Brain microvascular endothelial cell (primary cell): Measurements from ENCODE around the gene OR2V2.

ENCODE experiments used
- DNase-seq: peaks from one replicate; pipeline ENCODE4 v3.0.0-alpha.2; 2020
- H3K27ac ChIP-seq: fragments of 250-450 bp; sonication (Bioruptor Pico); 2 replicates; pipeline ENCODE4 v1.5.1; 2020; ENCODE audit warnings: mild to moderate bottlenecking, moderate library complexity
- H3K27me3 ChIP-seq: fragments of 250-450 bp; sonication (Bioruptor Pico); replicated peaks from 2 replicates; pipeline ENCODE4 v1.5.1; 2020; ENCODE audit warnings: mild to moderate bottlenecking
- H3K36me3 ChIP-seq: fragments of 250-450 bp; sonication (Bioruptor Pico); replicated peaks from 2 replicates; pipeline ENCODE4 v1.5.1; 2020; ENCODE audit warnings: mild to moderate bottlenecking
- H3K4me3 ChIP-seq: 2 replicates; pipeline ENCODE4 v1.5.1; 2011; ENCODE audit warnings: low read depth, mild to moderate bottlenecking, control low read depth, low read length, moderate library complexity
- CTCF ChIP-seq: IDR thresholded peaks from 2 replicates; pipeline ENCODE4 v1.5.1; 2011; ENCODE audit warnings: low read depth, mild to moderate bottlenecking, moderate library complexity, low read length, control low read depth, inconsistent platforms; ENCODE audit errors: missing control alignments
- in situ Hi-C: cut with HindIII; loops from 2 replicates; pipeline ENCODE4 v1.10.0; 2017; ENCODE audit warnings: low sequenced_read_pairs, low pct_ligation_motif_present

Gene OR2V2

GRCh38 chr5:181120306-181120705 lies 27.1 kb upstream of the OR2V2 start:
- Histone ChIP-seq H3K36me3 (no peaks in the 10 kb centered on the region), H3K27ac (no peak overlapping the region), H3K27me3 (peaks cover 4% of the 10 kb centered on the region), H3K4me3 (no peak overlapping the region)
- in situ Hi-C loops = no loop called here
- no peak for TF ChIP-seq CTCF
- peak; percentile 40 for DNase-seq

- TF ChIP-seq CTCF = no peak
- Histone ChIP-seq H3K4me3 (no peak overlapping the region), H3K36me3 (no peaks in the 10 kb centered on the region), H3K27ac (no peak overlapping the region), H3K27me3 (peaks cover 3% of the 10 kb centered on the region)
- no peak for DNase-seq
- in situ Hi-C loops = no loop called here
These were observed 26.6 kb upstream of the OR2V2 start for GRCh38 chr5:181120761-181121160.

GRCh38 chr5:181121675-181122561 lies 25.5 kb upstream of the OR2V2 start:
- no peak for DNase-seq
- H3K36me3 ChIP-seq = no peaks in the 10 kb centered on the region
- in situ Hi-C loops = no loop called here
- H3K27me3 ChIP-seq = no peaks in the 10 kb centered on the region
- TF ChIP-seq CTCF = peak; percentile 8
- no peak overlapping the region for H3K27ac ChIP-seq
- H3K4me3 ChIP-seq = no peak overlapping the region

GRCh38 chr5:181124526-181124925 lies 22.9 kb upstream of the OR2V2 start:
- no peak for TF ChIP-seq CTCF
- in situ Hi-C loops = no loop called here
- no peak overlapping the region for H3K27ac ChIP-seq
- no peaks in the 10 kb centered on the region for H3K27me3 ChIP-seq
- no peak overlapping the region for H3K4me3 ChIP-seq
- no peaks in the 10 kb centered on the region for H3K36me3 ChIP-seq
- no peak for DNase-seq

- Histone ChIP-seq H3K4me3 (no peak overlapping the region), H3K27me3 (peaks cover 2% of the 10 kb centered on the region), H3K36me3 (no peaks in the 10 kb centered on the region), H3K27ac (no peak overlapping the region)
- DNase-seq = no peak
- in situ Hi-C loops = no loop called here
- no peak for TF ChIP-seq CTCF
These were observed 20.5 kb upstream of the OR2V2 start for GRCh38 chr5:181126841-181127240.

GRCh38 chr5:181127456-181127855 lies 19.9 kb upstream of the OR2V2 start:
- Histone ChIP-seq H3K4me3 (no peak overlapping the region), H3K27ac (no peak overlapping the region), H3K27me3 (peaks cover 2% of the 10 kb centered on the region), H3K36me3 (no peaks in the 10 kb centered on the region)
- in situ Hi-C loops = no loop called here
- no peak for DNase-seq
- TF ChIP-seq CTCF = no peak
